HG03175 (cell line): ENCODE measurements around the gene AFDN.
A peak's percentile ranks its signal among the peaks of the same experiment; 100 is the strongest.

Source experiments
- ATAC-seq: cut with Tn5 transposase; IDR thresholded peaks from one replicate; pipeline ENCODE4 v1.9.1; 2021; ENCODE audit warnings: mild to moderate bottlenecking, moderate library complexity; ENCODE audit not compliant: unreplicated experiment

AFDN gene

GRCh38 chr6:167817016-167817415 lies 9.7 kb upstream of the AFDN start:
- no peak for ATAC-seq

- ATAC-seq = no peak
These were observed 9.0 kb upstream of the AFDN start for GRCh38 chr6:167817729-167818128.

GRCh38 chr6:167819576-167819975 lies 7.1 kb upstream of the AFDN start:
- no peak for ATAC-seq

- ATAC-seq = no peak
These were observed 6.0 kb upstream of the AFDN start for GRCh38 chr6:167820681-167821080.

- ATAC-seq = no peak
These were observed 1.9 kb upstream of the AFDN start for GRCh38 chr6:167824591-167825331.

- no peak for ATAC-seq
These were observed 1.1 kb upstream of the AFDN start for GRCh38 chr6:167825332-167826229.

GRCh38 chr6:167826230-167826895 lies 348 bp upstream of the AFDN start:
- peak; percentile 76 for ATAC-seq

GRCh38 chr6:167827583-167828324 lies 1.0 kb downstream of the AFDN start:
- peak; percentile 29 for ATAC-seq

GRCh38 chr6:167828325-167828956 lies 1.7 kb downstream of the AFDN start:
- ATAC-seq = no peak

- ATAC-seq = no peak
These were observed 2.8 kb downstream of the AFDN start for GRCh38 chr6:167829513-167829912.

GRCh38 chr6:167831281-167831828 lies 4.6 kb downstream of the AFDN start:
- ATAC-seq = no peak

- ATAC-seq = peak; percentile 48
These were observed 6.0 kb downstream of the AFDN start for GRCh38 chr6:167832497-167833395.

GRCh38 chr6:167833396-167833763 lies 6.7 kb downstream of the AFDN start:
- peak; percentile 14 for ATAC-seq

- ATAC-seq = no peak
These were observed 8.5 kb downstream of the AFDN start for GRCh38 chr6:167835260-167835659.

- no peak for ATAC-seq
These were observed 10.0 kb downstream of the AFDN start for GRCh38 chr6:167836721-167837120.

- ATAC-seq = no peak
These were observed 11.6 kb downstream of the AFDN start for GRCh38 chr6:167838207-167838748.

GRCh38 chr6:167839343-167839742 lies 12.6 kb downstream of the AFDN start:
- no peak for ATAC-seq

- no peak for ATAC-seq
These were observed 13.0 kb downstream of the AFDN start for GRCh38 chr6:167839755-167840154.

GRCh38 chr6:167840160-167840525 lies 13.4 kb downstream of the AFDN start:
- ATAC-seq = no peak
